ENCODE results near the gene EGR1.

The EGR1 gene

GRCh38 chr5:138453590-138453989 lies 11.7 kb upstream of the EGR1 start:
- DNase-seq (ENCODE audit: low read depth): no peak

DNA sequence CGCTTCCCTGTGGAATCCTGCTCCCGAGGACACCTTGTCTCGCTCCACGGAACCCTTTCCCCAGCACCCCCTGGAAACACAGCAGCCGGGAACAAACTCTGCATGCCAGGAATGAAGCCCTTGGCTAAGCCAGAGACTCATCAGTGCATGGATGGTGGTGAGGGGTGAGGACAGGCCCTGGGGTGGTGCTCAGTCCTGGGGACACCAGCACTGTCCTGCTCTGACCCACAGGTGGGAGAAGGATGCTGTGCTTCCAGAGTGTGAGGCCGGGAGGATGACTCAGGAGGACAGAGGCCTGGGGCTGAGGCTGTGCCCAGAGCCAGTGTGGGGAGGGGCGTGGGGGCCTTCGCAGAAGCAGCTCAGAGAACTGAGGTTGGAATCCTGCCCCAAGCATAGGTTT lies 11.2 kb upstream of the EGR1 start:
- no peak for DNase-seq (ENCODE audit: low read depth)

- DNase-seq (ENCODE audit: low read depth): no peak
These were observed 9.9 kb upstream of the EGR1 start for GRCh38 chr5:138455232-138455930.

- DNase-seq (ENCODE audit: low read depth): no peak
These were observed 7.6 kb upstream of the EGR1 start for GRCh38 chr5:138457531-138458275.

GRCh38 chr5:138458384-138458783 lies 6.9 kb upstream of the EGR1 start:
- no peak for DNase-seq (ENCODE audit: low read depth)

GRCh38 chr5:138458856-138459255 lies 6.4 kb upstream of the EGR1 start:
- DNase-seq (ENCODE audit: low read depth): no peak

DNA sequence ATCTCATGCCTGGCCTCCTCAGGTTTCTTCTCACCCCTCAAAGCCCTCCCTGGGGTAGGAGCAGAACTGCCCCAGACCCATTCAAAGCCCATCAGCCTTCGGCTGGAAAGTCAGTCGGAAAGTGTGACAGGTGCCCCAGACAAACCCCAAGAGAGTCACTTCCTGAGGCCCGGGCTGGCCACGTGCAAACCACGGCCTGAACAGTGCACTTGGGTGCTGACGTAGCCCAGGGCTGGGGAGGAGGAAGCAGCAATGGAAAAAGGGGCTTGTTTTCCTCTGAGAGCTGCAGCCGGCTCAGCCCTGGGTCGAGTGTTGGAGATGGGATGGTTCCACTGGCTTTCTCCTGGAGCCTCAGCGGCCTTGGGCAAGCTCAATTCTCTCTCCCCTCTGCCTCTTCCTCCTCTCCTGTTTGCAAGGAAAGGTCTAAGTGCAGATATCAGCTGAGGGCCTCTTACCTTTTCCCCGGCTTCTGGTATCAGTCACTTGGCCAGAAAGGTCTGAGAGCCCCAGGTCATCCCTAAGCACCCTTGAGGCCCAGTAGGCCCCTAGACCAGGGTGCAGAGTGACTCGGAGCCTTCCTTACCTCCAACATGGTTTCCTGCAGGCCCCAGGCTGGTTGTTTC lies 5.9 kb upstream of the EGR1 start:
- no peak for DNase-seq (ENCODE audit: low read depth)

GRCh38 chr5:138460032-138460693 lies 5.1 kb upstream of the EGR1 start:
- no peak for DNase-seq (ENCODE audit: low read depth)

GRCh38 chr5:138461343-138462125 lies 3.7 kb upstream of the EGR1 start:
- peak; percentile 84 for DNase-seq (ENCODE audit: low read depth)

DNA sequence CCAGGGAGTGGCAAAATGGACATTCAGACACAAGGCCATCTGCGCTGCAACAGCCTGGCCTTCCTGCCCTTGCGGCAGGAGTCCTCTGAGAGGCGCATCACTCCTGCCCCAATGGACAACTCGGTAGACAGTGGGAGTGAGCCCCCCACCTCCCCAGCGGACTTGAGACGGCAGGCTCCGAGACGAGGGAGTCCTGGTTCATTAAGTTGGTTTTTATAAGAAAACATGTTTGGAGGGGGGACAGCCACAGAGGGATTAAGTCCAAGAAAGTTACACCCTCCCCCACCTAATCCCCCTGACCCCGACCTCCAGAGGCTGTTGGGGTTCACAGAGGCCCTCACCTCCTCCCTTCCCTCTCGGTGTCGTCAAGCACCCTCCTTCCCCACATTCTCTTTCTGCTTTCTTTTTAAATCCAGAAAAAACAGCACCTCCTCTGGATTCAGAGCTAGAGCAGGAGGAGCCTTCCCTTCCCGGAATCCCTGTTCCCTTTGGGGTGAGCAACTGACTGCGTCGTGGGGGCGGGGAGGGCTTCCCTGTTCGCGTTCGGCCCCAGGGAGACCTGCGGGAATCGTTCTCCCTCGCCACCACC lies 1.8 kb upstream of the EGR1 start:
- DNase-seq (ENCODE audit: low read depth): peak; percentile 33

DNA sequence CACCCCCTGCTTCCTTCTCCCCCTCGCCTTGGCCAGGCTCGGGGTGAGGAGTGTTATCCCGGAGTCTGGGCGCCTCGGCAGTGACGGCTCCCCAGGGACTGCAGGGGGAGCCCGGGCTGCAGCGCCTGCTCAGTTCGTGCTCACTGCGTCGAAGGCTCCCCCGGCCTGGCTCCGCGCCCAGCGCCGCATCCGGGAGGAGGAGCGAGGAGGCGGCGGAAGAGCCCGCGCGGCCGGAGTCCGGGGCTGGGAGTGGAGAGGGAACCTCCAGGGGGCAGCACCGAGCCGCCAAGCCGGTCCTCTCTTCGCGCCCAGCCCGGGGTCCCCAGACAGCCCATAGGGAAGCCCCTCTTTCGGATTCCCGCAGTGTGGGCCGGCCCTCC lies 1.3 kb upstream of the EGR1 start:
- peak; percentile 96 for DNase-seq (ENCODE audit: low read depth)

- peak; percentile 99 for DNase-seq (ENCODE audit: low read depth)
These were observed 655 bp upstream of the EGR1 start for GRCh38 chr5:138464388-138465260.

- DNase-seq (ENCODE audit: low read depth): no peak
These were observed 1.0 kb downstream of the EGR1 start for GRCh38 chr5:138466125-138466899.

DNA sequence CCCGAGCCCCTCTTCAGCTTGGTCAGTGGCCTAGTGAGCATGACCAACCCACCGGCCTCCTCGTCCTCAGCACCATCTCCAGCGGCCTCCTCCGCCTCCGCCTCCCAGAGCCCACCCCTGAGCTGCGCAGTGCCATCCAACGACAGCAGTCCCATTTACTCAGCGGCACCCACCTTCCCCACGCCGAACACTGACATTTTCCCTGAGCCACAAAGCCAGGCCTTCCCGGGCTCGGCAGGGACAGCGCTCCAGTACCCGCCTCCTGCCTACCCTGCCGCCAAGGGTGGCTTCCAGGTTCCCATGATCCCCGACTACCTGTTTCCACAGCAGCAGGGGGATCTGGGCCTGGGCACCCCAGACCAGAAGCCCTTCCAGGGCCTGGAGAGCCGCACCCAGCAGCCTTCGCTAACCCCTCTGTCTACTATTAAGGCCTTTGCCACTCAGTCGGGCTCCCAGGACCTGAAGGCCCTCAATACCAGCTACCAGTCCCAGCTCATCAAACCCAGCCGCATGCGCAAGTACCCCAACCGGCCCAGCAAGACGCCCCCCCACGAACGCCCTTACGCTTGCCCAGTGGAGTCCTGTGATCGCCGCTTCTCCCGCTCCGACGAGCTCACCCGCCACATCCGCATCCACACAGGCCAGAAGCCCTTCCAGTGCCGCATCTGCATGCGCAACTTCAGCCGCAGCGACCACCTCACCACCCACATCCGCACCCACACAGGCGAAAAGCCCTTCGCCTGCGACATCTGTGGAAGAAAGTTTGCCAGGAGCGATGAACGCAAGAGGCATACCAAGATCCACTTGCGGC lies 1.8 kb downstream of the EGR1 start:
- peak; percentile 30 for DNase-seq (ENCODE audit: low read depth)

GRCh38 chr5:138467711-138468132 lies 2.4 kb downstream of the EGR1 start:
- DNase-seq (ENCODE audit: low read depth): peak; percentile 21

GRCh38 chr5:138468133-138468965 lies 3.1 kb downstream of the EGR1 start:
- DNase-seq (ENCODE audit: low read depth): peak; percentile 14

- no peak for DNase-seq (ENCODE audit: low read depth)
These were observed 3.8 kb downstream of the EGR1 start for GRCh38 chr5:138468966-138469539.
